Dedifferentiated amniotic fluid mesenchymal stem cell (primary cell): ENCODE results near the gene ZNF561.
"Not testable (repeated sequence)": the region's sequence is repeated elsewhere in the genome, so short reads cannot be mapped to it uniquely, and the experiment has no call there.

Experiments
- DNase-seq: peaks from one replicate; pipeline ENCODE4 v3.0.0-alpha.2; 2016; ENCODE audit errors: extremely low spot score

ZNF561 gene

GRCh38 chr19:9621156-9622037 lies at the start of gene ZNF561:
TSS of gene ZNF561 (minus strand) at chr19:9621232. CDS start at chr19:9619456, 1,776 bp downstream.
- peak; percentile 84 for DNase-seq

DNA sequence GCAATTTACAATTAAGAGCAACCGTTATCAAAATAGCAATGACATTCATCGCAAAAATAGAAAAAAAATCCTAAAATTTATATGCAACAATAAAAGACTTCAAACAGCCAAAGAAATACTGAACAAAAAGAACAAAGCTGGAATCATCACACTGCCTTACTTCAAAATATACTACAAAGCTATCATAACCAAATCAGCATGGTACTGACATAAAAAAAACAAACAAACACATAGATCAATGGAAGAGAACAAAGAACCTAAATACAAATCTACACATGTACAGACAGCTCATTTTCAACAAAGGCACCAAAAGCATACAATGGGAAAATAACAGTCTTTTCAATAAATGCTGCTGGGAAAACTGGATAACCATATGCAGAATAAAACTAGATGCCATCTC lies 47.5 kb upstream of the ZNF561 start:
- DNase-seq, result no peak

GRCh38 chr19:9667898-9668297 lies 46.9 kb upstream of the ZNF561 start:
- no peak for DNase-seq

DNA sequence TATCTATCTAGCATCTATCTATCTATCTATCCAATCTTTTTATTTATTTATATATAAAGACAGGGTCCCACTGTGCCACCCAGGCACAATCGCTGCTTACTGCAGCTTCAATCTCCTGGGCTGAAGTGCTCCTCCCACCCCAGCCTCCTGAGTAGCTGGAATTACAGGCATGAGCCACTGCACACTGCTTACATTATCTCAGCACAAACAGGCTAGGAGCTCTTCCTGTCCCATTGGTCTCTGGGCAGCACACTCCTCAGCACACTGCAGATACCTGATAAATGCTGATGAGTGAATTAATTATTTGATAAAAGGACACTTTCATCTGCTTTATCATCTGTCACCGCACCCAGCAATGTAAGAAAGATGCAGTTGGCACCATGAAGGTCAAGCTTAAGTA lies 37.7 kb upstream of the ZNF561 start:
- DNase-seq, result no peak

DNA sequence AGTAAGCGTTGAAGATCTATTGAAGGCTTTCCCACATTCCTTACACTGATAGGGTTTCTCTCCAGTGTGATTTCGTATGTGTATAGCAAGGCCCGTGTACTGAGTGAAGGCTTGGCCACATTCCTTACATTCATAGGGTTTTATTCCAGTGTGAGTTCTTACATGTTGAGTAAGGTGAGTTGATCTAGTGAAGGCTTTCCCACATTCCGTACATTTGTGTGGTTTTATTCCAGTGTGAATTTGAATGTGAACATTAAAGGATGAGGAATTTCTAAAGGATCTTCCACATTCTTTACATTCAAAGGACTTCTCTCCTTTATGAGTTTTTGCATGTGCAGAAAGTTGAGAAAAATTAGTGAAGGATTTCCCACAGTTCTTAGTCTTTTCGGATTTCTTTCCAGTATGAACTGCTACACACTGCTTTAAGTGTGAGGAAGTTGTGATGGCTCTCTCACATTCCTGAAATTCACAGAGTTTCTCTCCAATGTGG lies 32.1 kb upstream of the ZNF561 start:
- not testable (repeated sequence) for DNase-seq

- DNase-seq, result not testable (repeated sequence)
These were observed 30.4 kb upstream of the ZNF561 start for GRCh38 chr19:9651464-9651863.

GRCh38 chr19:9650345-9650744 lies 29.3 kb upstream of the ZNF561 start:
- DNase-seq, result no peak

DNA sequence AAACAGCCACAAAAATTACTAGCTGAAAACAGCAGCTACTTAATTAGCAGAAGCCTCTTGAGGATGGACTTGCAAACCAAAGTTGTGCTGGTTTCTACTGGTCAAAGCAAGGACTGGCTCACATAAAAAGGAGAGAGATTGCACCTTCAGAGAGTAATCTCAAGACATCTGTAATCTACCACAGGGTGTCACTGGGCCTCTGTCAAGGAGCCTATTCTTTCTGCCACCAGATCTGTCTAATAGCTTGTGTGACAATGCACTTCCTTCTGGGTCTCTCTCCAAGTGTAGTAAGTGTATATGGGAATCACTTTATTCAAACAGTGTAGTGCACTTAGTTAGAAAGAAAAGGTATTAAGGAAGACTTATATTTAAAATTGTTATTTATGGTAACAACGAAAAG lies 24.4 kb upstream of the ZNF561 start:
- no peak for DNase-seq

DNA sequence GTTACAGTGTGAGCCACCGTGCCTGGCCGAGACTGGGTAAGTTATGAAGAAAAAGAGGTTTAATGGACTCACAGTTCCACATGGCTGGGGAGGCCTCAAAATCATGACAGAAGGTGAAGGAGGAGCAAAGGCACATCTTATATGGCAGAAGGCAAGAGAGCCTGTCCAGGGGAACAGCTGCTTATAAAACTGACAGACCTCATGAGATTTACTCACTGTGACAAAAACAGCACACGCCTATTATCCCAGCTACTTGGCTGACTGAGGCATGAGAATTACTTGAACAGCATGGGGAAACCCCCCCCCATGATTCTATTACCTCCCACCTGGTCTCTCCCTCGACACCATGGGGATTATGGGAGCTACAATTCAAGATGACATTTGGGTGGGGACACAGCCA lies 23.4 kb upstream of the ZNF561 start:
- DNase-seq, result no peak

- DNase-seq, result no peak
These were observed 20.8 kb upstream of the ZNF561 start for GRCh38 chr19:9641810-9642209.

DNA sequence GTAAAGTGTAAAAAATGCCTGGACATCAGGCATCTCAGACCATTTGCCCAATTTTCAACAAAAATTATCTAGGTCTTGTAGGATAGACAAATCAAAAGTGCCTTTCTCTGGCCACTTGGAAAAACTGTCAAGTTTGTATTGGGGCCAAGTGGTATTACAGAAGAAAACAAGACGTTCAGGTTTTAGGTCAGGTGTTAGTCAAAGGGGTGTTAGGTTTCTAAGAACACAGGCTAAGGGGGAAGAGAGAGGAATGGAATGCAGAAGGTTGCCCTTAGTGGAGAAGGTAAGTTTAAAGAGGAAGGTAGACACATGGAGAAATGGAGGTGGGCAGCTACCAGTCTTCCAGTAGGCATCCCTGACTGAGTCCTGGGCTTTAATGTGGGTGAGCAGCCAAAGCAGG lies 19.9 kb upstream of the ZNF561 start:
- DNase-seq, result no peak

DNA sequence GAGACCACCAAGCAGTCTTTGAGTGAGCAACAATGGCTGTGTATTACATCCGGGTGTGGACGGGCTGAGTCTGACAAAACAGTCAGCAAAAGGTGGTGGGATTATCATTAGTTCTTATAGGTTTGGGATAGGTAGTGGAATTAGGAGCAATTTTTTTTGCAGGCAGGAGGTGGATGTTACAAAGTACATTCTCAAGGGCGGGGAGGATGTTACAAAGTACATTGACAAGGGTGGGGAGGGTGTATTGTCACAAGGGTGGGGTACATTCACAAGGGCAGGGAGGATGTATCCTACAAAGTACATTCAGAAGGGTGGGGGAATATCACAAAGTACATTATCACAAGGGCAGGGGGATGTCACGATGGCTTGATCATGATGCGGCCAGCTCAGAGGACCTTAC lies 15.0 kb upstream of the ZNF561 start:
- DNase-seq, result no peak

GRCh38 chr19:9627856-9628255 lies 6.8 kb upstream of the ZNF561 start:
- DNase-seq, result no peak

- no peak for DNase-seq
These were observed 1.5 kb upstream of the ZNF561 start for GRCh38 chr19:9622531-9622930.

GRCh38 chr19:9620842-9621155 lies 233 bp downstream of the ZNF561 start:
- DNase-seq, result no peak

- DNase-seq, result no peak
These were observed 5.2 kb downstream of the ZNF561 start for GRCh38 chr19:9615844-9616243.

DNA sequence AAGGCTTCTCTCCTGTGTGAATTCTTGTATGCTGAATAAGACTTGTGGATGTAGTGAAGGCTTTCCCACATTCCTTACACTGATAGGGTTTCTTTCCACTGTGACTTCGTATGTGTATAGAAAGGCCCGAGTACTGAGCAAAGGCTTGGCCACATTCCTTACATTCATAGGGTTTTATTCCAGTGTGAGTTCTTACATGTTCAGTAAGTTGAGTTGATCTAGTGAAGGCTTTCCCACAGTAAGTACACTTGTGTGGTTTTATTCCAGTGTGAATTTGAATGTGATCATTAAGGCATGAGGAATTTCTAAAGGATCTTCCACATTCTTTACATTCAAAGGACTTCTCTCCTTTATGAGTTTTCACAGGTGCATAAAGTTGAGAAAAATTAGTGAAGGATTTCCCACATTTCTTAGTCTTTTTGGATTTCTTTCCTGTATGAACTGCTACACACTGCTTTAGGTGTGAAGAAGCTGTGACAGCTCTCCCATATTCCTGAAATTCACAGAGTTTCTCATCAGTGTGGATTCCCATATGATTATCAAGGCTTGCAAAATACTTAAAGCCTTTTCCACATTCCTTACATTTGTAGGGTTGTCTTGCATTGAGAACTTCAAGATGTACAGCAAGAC lies 10.4 kb downstream of the ZNF561 start:
- no peak for DNase-seq

- DNase-seq, result no peak
These were observed 12.1 kb downstream of the ZNF561 start for GRCh38 chr19:9608912-9609311.

- peak; percentile 47 for DNase-seq
These were observed 24.0 kb downstream of the ZNF561 start for GRCh38 chr19:9597027-9597426.

- DNase-seq, result peak; percentile 57
These were observed 34.3 kb downstream of the ZNF561 start for GRCh38 chr19:9586764-9587163.

- DNase-seq, result peak; percentile 83
These were observed 36.8 kb downstream of the ZNF561 start, which contains the start of gene ZNF121 for GRCh38 chr19:9584073-9584833. TSS of gene ZNF121 (minus strand) at chr19:9584504. CDS start at chr19:9568097, 16,407 bp downstream.

DNA sequence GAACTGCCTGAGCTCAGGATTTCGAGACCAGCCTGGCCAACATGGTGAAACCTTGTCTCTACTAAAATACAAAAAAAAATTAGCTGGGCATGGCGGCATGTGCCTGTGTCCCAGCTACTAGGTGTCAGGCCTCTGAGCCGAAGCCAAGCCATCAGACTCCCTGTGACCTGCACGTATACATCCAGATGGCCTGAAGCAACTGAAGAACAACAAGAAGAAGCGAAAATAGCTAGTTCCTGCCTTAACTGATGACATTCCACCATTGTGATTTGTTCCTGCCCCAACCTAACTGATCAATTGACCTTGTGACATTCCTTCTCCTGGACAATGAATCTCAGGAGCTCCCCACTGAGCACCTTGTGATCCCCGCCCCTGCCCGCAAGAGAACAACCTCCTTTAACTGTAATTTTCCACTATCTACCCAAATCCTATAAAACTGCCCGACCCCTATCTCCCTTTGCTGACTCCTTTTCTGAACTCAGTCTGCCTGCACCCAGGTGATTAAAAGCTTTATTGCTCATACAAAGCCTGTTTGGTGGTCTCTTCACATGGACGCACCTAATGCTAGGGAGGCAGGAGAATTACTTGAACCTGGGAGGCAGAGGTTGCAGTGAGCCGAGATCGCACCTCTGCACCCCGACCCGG lies 38.8 kb downstream of the ZNF561 start:
- not testable (repeated sequence) for DNase-seq
